ENCODE data around the gene IPO11.

IPO11 gene

DNA sequence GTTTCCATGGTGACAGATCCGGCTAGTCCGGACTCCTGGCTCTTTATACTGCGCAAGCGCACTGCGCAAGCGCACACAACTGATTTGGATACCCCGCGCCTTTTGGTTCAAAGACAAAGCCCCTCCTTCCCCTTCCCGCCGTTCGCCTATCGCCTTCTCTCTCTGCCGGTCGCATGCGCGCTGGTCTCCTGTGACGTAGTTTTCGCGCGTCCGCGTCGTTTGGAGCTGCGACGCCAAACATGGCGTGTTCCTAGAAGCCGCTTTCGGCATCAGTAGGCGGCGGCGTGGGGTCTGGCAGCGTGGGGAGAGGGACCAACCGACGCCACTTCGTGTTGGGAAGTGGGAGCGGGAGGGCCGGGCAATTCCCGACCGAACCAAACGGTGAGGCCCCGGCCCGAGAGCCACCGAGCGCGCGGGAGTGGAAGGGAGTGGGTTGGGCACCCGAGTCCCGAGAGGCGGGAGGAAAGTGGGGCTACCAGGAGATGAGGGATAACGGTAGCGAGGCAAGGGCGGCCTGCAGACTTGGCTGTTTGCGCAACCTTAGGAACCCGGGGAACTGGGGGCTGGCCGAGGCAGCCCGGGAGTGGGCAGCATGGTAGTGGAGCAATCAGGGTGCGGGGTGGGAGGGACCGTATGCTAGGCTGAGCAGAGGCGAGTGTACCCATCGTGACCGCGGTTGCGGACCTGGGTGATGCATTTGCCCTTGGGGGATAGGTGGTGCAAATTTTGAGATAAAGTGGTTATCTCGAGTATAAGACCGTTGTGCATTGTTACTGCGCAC, at the start of gene IPO11:
TSS of gene IPO11 (plus strand) at position 215 of the 781 bp plus-strand sequence. CDS start 24,517 bp downstream, outside the sequence.
- Histone ChIP-seq H3K27me3 (ENCODE audit: control insufficient read depth, insufficient read depth, low read length) (no peaks in the 10 kb centered on the region), H3K9ac (ENCODE audit: low read length) (peak within 1 kb of the TSS; percentile 91), H3K36me3 (ENCODE audit: control insufficient read depth, low read depth, low read length) (no peaks in the 10 kb centered on the region), H3K9me3 (ENCODE audit: control insufficient read depth, low read depth, low read length) (no peaks in the 10 kb centered on the region), H3K4me3 (ENCODE audit: low read length) (peak within 1 kb of the TSS; percentile 91), H3K27ac (ENCODE audit: low read length) (peak within 1 kb of the TSS; percentile 74), H3K4me1 (ENCODE audit: control insufficient read depth, low read depth, low read length) (no peaks in the 10 kb centered on the region)

DNA sequence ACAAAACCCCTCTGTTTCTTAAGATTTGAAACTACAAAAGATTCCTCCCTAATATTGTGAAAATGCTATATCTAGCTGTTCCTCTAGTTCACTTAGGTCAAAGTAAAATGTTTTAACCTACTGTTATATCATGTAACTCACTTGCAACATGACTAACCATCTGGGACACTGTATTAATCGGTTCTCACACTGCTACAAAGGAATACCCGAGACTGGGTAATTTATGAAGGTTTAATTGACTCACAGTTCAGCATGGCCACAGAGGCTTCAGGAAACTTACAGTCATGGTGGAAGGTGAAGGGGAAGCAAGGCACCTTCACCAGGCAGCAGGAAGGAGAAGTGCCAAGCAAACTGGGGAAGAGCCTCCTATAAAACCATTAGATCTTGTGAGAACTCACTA, 43.5 kb upstream of the IPO11 start:
- Histone ChIP-seq H3K36me3 (ENCODE audit: control insufficient read depth, low read depth, low read length) (peaks cover 38% of the 10 kb centered on the region), H3K4me1 (ENCODE audit: control insufficient read depth, low read depth, low read length) (no peaks in the 10 kb centered on the region), H3K9me3 (ENCODE audit: control insufficient read depth, low read depth, low read length) (no peaks in the 10 kb centered on the region), H3K27ac (ENCODE audit: low read length) (no peak overlapping the region), H3K4me3 (ENCODE audit: low read length) (no peak overlapping the region), H3K9ac (ENCODE audit: low read length) (no peak overlapping the region), H3K27me3 (ENCODE audit: control insufficient read depth, insufficient read depth, low read length) (no peaks in the 10 kb centered on the region)

DNA sequence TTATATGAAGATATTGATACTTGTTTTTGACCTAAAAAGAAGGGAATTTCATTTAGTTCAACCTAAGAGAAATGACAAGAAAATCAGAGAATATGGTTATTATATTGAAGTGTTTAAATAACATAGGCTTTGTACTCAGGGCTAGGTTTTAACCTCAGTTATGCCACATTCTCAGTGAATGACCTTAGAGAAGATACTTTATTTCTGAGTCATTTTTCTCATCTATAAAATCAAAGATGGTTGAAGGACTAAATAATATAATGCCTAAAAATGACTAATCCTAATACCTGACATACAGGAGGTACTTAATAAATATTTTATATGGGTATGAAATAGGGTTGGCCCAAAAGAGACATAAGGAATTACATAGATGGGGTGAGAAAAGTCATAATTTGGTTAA, 41.2 kb upstream of the IPO11 start:
- no peaks in the 10 kb centered on the region for H3K9me3 ChIP-seq (ENCODE audit: control insufficient read depth, low read depth, low read length)
- no peak overlapping the region for H3K9ac ChIP-seq (ENCODE audit: low read length)
- no peak overlapping the region for H3K27ac ChIP-seq (ENCODE audit: low read length)
- H3K4me1 ChIP-seq (ENCODE audit: control insufficient read depth, low read depth, low read length): no peaks in the 10 kb centered on the region
- H3K36me3 ChIP-seq (ENCODE audit: control insufficient read depth, low read depth, low read length): peaks cover 30% of the 10 kb centered on the region
- no peak overlapping the region for H3K4me3 ChIP-seq (ENCODE audit: low read length)
- H3K27me3 ChIP-seq (ENCODE audit: control insufficient read depth, insufficient read depth, low read length): no peaks in the 10 kb centered on the region

DNA sequence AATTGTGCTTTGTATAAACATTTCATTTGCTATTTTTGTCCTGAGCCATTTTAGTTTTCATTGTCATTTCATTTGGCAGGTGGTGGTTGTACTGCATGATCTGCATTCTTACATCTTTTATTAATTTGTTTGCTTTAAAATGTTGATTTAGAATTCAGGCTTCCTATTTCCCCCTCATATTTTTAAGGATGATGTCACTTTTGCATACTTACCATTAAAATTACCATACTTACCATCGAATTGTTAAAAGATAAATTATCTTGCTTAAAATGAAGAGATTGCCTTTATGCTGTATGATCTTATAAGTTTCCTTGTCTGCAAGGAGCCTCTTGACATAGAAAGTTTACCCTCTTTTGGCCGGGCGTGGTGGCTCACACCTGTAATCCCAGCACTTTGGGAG, 40.0 kb upstream of the IPO11 start:
- Histone ChIP-seq H3K9me3 (ENCODE audit: control insufficient read depth, low read depth, low read length) (no peaks in the 10 kb centered on the region), H3K27me3 (ENCODE audit: control insufficient read depth, insufficient read depth, low read length) (no peaks in the 10 kb centered on the region), H3K4me3 (ENCODE audit: low read length) (no peak overlapping the region), H3K4me1 (ENCODE audit: control insufficient read depth, low read depth, low read length) (no peaks in the 10 kb centered on the region), H3K36me3 (ENCODE audit: control insufficient read depth, low read depth, low read length) (peaks cover 34% of the 10 kb centered on the region), H3K9ac (ENCODE audit: low read length) (no peak overlapping the region), H3K27ac (ENCODE audit: low read length) (no peak overlapping the region)

DNA sequence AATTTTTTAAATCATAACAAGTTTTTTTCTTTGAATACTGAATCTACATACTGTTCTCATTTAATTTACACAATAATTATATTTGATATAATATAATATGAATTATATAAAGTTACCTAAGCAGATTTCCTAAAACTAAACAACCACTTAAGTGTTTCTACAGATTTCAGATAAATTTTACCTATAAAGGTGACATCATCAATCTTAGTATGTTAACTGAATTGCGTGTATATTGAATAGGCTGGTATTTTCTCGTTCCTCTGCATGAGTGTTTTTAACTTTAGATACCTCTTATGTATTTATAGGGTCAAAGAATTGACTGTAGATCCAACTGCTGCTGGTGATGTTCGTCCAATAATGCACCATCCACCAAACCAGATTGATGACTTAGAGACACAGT, 39.2 kb upstream of the IPO11 start:
- Histone ChIP-seq H3K9ac (ENCODE audit: low read length) (no peak overlapping the region), H3K27ac (ENCODE audit: low read length) (no peak overlapping the region), H3K36me3 (ENCODE audit: control insufficient read depth, low read depth, low read length) (peaks cover 41% of the 10 kb centered on the region), H3K4me3 (ENCODE audit: low read length) (no peak overlapping the region), H3K4me1 (ENCODE audit: control insufficient read depth, low read depth, low read length) (no peaks in the 10 kb centered on the region), H3K9me3 (ENCODE audit: control insufficient read depth, low read depth, low read length) (no peaks in the 10 kb centered on the region), H3K27me3 (ENCODE audit: control insufficient read depth, insufficient read depth, low read length) (no peaks in the 10 kb centered on the region)

DNA sequence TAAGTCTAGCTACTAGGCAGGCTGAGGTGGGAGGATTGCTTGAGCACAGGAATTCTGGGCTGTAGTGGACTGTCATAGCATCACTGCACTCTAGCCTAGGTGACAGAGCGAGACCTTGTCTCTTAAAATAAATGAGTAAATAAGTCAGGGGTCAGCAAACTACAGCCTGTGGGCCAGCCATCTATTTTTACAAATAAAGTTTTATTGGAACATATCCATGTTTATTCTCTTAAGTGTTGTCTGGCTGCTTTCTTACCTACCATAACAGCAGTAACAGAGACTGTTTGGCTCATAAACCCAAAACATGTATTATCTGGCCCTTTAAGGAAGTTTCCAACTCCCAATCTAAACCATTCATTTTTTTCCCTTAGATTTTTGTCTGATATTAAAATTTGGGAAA, 38.5 kb upstream of the IPO11 start:
- Histone ChIP-seq H3K27ac (ENCODE audit: low read length) (no peak overlapping the region), H3K9ac (ENCODE audit: low read length) (no peak overlapping the region), H3K4me1 (ENCODE audit: control insufficient read depth, low read depth, low read length) (no peaks in the 10 kb centered on the region), H3K9me3 (ENCODE audit: control insufficient read depth, low read depth, low read length) (no peaks in the 10 kb centered on the region), H3K36me3 (ENCODE audit: control insufficient read depth, low read depth, low read length) (peaks cover 45% of the 10 kb centered on the region), H3K27me3 (ENCODE audit: control insufficient read depth, insufficient read depth, low read length) (no peaks in the 10 kb centered on the region), H3K4me3 (ENCODE audit: low read length) (no peak overlapping the region)

DNA sequence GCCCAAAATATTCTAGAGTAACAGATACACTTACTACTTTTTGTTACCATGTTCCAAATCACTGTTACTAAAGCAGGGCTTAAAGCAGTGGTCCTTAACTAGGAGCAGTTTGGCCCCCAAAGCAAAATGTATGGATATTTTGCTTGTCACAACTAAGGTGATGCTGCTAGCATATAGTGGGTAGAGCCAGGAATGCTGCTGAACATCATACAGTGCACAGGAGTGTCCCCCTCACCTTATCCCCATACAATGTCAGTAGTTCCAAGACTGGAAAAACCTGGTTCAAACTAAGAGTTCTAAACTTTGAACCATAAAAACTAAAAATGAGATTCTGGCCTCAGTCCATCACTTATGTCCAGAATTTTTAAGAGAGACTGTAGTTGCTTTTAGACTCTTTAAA, 36.9 kb upstream of the IPO11 start:
- H3K4me1 ChIP-seq (ENCODE audit: control insufficient read depth, low read depth, low read length): no peaks in the 10 kb centered on the region

DNA sequence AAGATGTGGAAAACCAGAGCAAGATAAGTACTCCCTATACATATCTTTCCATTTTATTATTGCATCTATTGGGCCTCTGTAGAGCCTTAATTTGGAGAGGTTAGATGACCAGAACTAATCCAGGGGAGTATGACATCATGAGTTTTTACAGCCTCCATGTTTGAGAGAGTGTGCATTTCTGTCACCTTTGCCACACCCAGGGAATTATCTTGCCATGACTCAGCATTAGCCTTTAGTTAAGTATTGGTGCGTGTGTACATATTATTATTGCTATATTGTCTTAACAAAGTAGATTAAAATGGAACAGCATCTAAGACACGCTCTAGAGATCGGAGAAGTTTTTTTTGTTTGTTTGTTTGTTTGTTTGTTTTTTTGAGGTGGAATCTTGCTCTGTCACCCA, 36.5 kb upstream of the IPO11 start:
- no peaks in the 10 kb centered on the region for H3K4me1 ChIP-seq (ENCODE audit: control insufficient read depth, low read depth, low read length)
- H3K9me3 ChIP-seq (ENCODE audit: control insufficient read depth, low read depth, low read length): no peaks in the 10 kb centered on the region
- H3K4me3 ChIP-seq (ENCODE audit: low read length): no peak overlapping the region
- H3K9ac ChIP-seq (ENCODE audit: low read length): no peak overlapping the region
- H3K27ac ChIP-seq (ENCODE audit: low read length): no peak overlapping the region
- peaks cover 59% of the 10 kb centered on the region for H3K36me3 ChIP-seq (ENCODE audit: control insufficient read depth, low read depth, low read length)
- H3K27me3 ChIP-seq (ENCODE audit: control insufficient read depth, insufficient read depth, low read length): no peaks in the 10 kb centered on the region

More for the DNA sequence above, 36.9 kb upstream of the IPO11 start:
- H3K27ac ChIP-seq (ENCODE audit: low read length): no peak overlapping the region
- H3K36me3 ChIP-seq (ENCODE audit: control insufficient read depth, low read depth, low read length): peaks cover 55% of the 10 kb centered on the region
- no peaks in the 10 kb centered on the region for H3K9me3 ChIP-seq (ENCODE audit: control insufficient read depth, low read depth, low read length)
- H3K27me3 ChIP-seq (ENCODE audit: control insufficient read depth, insufficient read depth, low read length): no peaks in the 10 kb centered on the region
- no peak overlapping the region for H3K4me3 ChIP-seq (ENCODE audit: low read length)
- no peak overlapping the region for H3K9ac ChIP-seq (ENCODE audit: low read length)

DNA sequence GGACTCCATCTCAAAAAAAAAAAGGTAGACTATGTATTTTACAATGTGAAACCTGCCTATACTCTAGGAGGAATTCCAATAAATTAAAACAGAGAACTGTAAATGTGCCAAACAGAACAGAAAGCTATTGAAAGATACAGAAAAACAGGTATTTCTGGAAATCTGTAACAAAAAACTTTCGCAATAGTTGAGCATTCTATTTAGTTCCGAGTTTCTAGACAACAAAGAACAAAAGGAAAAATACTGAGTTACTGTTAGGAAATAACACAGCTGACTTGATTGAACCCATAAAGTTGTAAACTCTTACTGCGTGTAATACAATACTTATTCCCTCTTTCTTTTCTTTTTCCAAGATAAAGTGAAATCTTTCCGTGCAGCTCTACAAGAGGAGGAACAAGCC, 27.4 kb upstream of the IPO11 start:
- Histone ChIP-seq H3K36me3 (ENCODE audit: control insufficient read depth, low read depth, low read length) (peaks cover 80% of the 10 kb centered on the region), H3K4me1 (ENCODE audit: control insufficient read depth, low read depth, low read length) (no peaks in the 10 kb centered on the region), H3K4me3 (ENCODE audit: low read length) (no peak overlapping the region), H3K9me3 (ENCODE audit: control insufficient read depth, low read depth, low read length) (peaks cover 2% of the 10 kb centered on the region), H3K27ac (ENCODE audit: low read length) (no peak overlapping the region), H3K9ac (ENCODE audit: low read length) (no peak overlapping the region), H3K27me3 (ENCODE audit: control insufficient read depth, insufficient read depth, low read length) (no peaks in the 10 kb centered on the region)

DNA sequence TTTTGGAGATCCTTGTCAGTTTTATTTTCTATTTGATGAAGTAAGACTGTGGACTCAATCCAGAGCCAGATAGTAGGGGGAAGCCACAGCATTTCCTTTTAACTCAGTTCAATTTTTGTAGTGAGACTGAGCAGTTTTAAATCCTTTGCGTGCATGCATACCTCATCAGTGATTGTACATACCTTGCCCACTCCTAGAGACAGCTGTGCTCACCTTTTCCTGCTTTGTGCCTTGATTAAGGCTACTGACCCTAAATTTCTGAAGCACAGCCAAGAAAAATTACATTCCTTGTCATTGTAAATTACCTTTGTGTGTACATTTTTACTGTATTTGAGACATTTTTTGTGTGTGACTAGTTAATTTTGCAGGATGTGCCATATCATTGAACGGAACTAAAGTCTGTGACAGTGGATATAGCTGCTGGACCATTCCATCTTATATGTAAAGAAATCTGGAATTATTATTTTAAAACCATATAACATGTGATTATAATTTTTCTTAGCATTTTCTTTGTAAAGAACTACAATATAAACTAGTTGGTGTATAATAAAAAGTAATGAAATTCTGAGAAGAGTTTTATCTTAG, 26.7 kb upstream of the IPO11 start:
- H3K36me3 ChIP-seq (ENCODE audit: control insufficient read depth, low read depth, low read length): peaks cover 79% of the 10 kb centered on the region
- no peak overlapping the region for H3K9ac ChIP-seq (ENCODE audit: low read length)
- H3K27me3 ChIP-seq (ENCODE audit: control insufficient read depth, insufficient read depth, low read length): no peaks in the 10 kb centered on the region
- H3K9me3 ChIP-seq (ENCODE audit: control insufficient read depth, low read depth, low read length): peaks cover 2% of the 10 kb centered on the region
- H3K27ac ChIP-seq (ENCODE audit: low read length): no peak overlapping the region
- no peaks in the 10 kb centered on the region for H3K4me1 ChIP-seq (ENCODE audit: control insufficient read depth, low read depth, low read length)
- no peak overlapping the region for H3K4me3 ChIP-seq (ENCODE audit: low read length)

DNA sequence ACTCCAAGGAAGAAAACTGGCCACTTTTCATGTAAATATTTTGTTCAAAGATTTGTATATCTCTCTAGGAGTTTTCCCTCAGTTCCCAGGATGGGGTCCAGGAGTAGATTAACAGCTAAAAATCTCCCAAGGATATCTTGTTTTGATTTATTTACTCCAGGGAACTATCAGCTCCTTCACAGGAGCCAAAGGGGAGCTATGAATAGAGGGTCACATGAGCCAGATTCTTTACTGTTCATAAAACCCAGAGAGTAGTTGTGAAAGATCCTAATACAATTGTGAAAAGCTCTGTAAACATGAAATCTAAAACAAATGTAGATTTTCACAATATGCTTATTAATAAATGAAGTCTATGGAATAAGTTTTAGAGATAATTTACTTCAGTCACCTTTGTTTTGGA, 25.7 kb upstream of the IPO11 start:
- Histone ChIP-seq H3K36me3 (ENCODE audit: control insufficient read depth, low read depth, low read length) (peaks cover 78% of the 10 kb centered on the region), H3K4me1 (ENCODE audit: control insufficient read depth, low read depth, low read length) (no peaks in the 10 kb centered on the region)

More for the DNA sequence above, 25.7 kb upstream of the IPO11 start:
- no peaks in the 10 kb centered on the region for H3K27me3 ChIP-seq (ENCODE audit: control insufficient read depth, insufficient read depth, low read length)
- peaks cover 2% of the 10 kb centered on the region for H3K9me3 ChIP-seq (ENCODE audit: control insufficient read depth, low read depth, low read length)
- no peak overlapping the region for H3K27ac ChIP-seq (ENCODE audit: low read length)
- H3K9ac ChIP-seq (ENCODE audit: low read length): no peak overlapping the region
- H3K4me3 ChIP-seq (ENCODE audit: low read length): no peak overlapping the region
